HepG2 (cell line): ENCODE measurements around the gene DBN1. TPM values are rescaled to one million over a fixed set of nuclear protein-coding genes. Genes with fewer than 3 reads are reported as not detected.

Source experiments
- DDIT3 ChIP-seq: sonication (generic); formaldehyde crosslinking; IDR thresholded peaks from 2 replicates; pipeline ENCODE4 v1.4.0; 2020; ENCODE audit warnings: mild to moderate bottlenecking, missing genetic modification reagents
- GTF2F1 ChIP-seq: fragments of 150-350 bp; IDR thresholded peaks from 2 replicates; pipeline ENCODE4 v1.6.1; 2014; ENCODE audit warnings: low read length
- JUN ChIP-seq: sonication (generic); formaldehyde crosslinking; IDR thresholded peaks from 2 replicates; pipeline ENCODE4 v1.4.0; 2020; ENCODE audit warnings: mild to moderate bottlenecking, missing genetic modification reagents
- LCORL ChIP-seq, 2 experiments: fragments of 450-650 bp in 1 of 2; sonication (generic) in 1 of 2; formaldehyde crosslinking in 1 of 2; IDR thresholded peaks; 2 replicates each; pipeline versions ENCODE4 v1.5.0 to v1.6.1; 2017 to 2020; ENCODE audit warnings: antibody characterized with exemption in 1 of 2, missing genetic modification reagents in 1 of 2
- MBD4 ChIP-seq: IDR thresholded peaks from 2 replicates; pipeline ENCODE4 v1.6.1; 2012; ENCODE audit warnings: low read length, inconsistent platforms, borderline replicate concordance
- MXD4 ChIP-seq: IDR thresholded peaks from 2 replicates; pipeline ENCODE4 v1.6.1; 2016; ENCODE audit warnings: mild to moderate bottlenecking, missing biosample characterization, missing genetic modification reagents
- PCBP1 ChIP-seq: fragments of 200-400 bp; formaldehyde crosslinking; IDR thresholded peaks from 2 replicates; pipeline ENCODE4 v1.6.1; 2017; ENCODE audit warnings: mild to moderate bottlenecking, low read depth, low read length, borderline replicate concordance
- PHF21A ChIP-seq: sonication (generic); formaldehyde crosslinking; IDR thresholded peaks from 2 replicates; pipeline ENCODE4 v1.5.0; 2020; ENCODE audit warnings: mild to moderate bottlenecking, missing genetic modification reagents
- ZBTB10 ChIP-seq: sonication (generic); formaldehyde crosslinking; IDR thresholded peaks from 2 replicates; pipeline ENCODE4 v1.4.0; 2020; ENCODE audit warnings: missing genetic modification reagents, borderline replicate concordance
- ZFP41 ChIP-seq: sonication (generic); formaldehyde crosslinking; IDR thresholded peaks from 2 replicates; pipeline ENCODE4 v1.4.0; 2020; ENCODE audit warnings: mild to moderate bottlenecking, missing genetic modification reagents, borderline replicate concordance
- ZHX1 ChIP-seq: sonication (generic); formaldehyde crosslinking; IDR thresholded peaks from 2 replicates; pipeline ENCODE4 v1.8.1; 2022; ENCODE audit warnings: low read depth, mild to moderate bottlenecking, missing genetic modification reagents
- ZNF274 ChIP-seq: sonication (generic); formaldehyde crosslinking; IDR thresholded peaks from 2 replicates; pipeline ENCODE4 v1.5.1; 2020; ENCODE audit warnings: mild to moderate bottlenecking, missing genetic modification reagents
- ZNF276 ChIP-seq: sonication (generic); formaldehyde crosslinking; IDR thresholded peaks from 2 replicates; pipeline ENCODE4 v1.4.0; 2020; ENCODE audit warnings: mild to moderate bottlenecking, low read depth, missing genetic modification reagents
- ZNF281 ChIP-seq: sonication (generic); formaldehyde crosslinking; IDR thresholded peaks from 2 replicates; pipeline ENCODE4 v1.4.0; 2020; ENCODE audit warnings: missing genetic modification reagents, borderline replicate concordance
- ZNF44 ChIP-seq: sonication (generic); formaldehyde crosslinking; IDR thresholded peaks from 2 replicates; pipeline ENCODE4 v1.5.1; 2020; ENCODE audit warnings: mild to moderate bottlenecking, missing genetic modification reagents
- ZNF556 ChIP-seq: sonication (generic); formaldehyde crosslinking; IDR thresholded peaks from 2 replicates; pipeline ENCODE4 v1.4.0; 2020; ENCODE audit warnings: mild to moderate bottlenecking, missing genetic modification reagents, borderline replicate concordance
- ZNF709 ChIP-seq: sonication (generic); formaldehyde crosslinking; IDR thresholded peaks from 2 replicates; pipeline ENCODE4 v1.5.0; 2020; ENCODE audit warnings: mild to moderate bottlenecking, missing genetic modification reagents
- polyA plus RNA-seq, 8 experiments: library from polyadenylated mRNA; depleted of rRNA in 3 of 8; stranded (reverse) in 7 of 8; unstranded in 1 of 8; fragments of >200 nt; fragmentation: Illumina TruSeq in 4 of 8; extraction: Trizol in 4 of 8; gene quantifications; 2 replicates each; pipeline versions ENCODE4 v1.2.1 to v1.2.3, GENCODE V29; 2011 to 2016; ENCODE audit warnings: low read depth in 4 of 8, missing spikeins in 1 of 8, mixed read lengths in 1 of 8; ENCODE audit not compliant: insufficient read depth in 1 of 8
- total RNA-seq, 5 experiments: library from RNA; depleted of rRNA; stranded (reverse); fragments of >200 nt; fragmentation: Illumina TruSeq; extraction: Trizol; gene quantifications; 2 replicates each; pipeline ENCODE4 v1.2.3, GENCODE V29; 2016; ENCODE audit warnings: low read depth in 1 of 5

Gene DBN1
- total and polyA plus RNA-seq, 2 of the 13 experiments (the other 11 are each of a cell fraction or from before 2014, with no cell fraction given), result 27.0 to 37.3 TPM

- TF ChIP-seq MBD4 (no peak), GTF2F1 (no peak), ZNF274 (CRISPR knock-in tag) (no peak), ZNF709 (CRISPR knock-in tag) (no peak), ZFP41 (CRISPR knock-in tag) (no peak), ZHX1 (0 out of 2 replicates have a peak, but pooled peaks have one; percentile 27), ZBTB10 (CRISPR knock-in tag) (no peak), ZNF276 (CRISPR knock-in tag) (no peak), PCBP1 (no peak), ZNF44 (0 out of 2 replicates have a peak, but pooled peaks have one; percentile 56), JUN (CRISPR knock-in tag) (no peak), ZNF281 (peak; percentile 30; the same call in 1 of the 2 replicates), LCORL (IDR thresholded peaks at IDR 0.05) (no peak), LCORL (CRISPR knock-in tag; IDR thresholded peaks at IDR 0.05) (peak; percentile 67; the same call in 1 of the 2 replicates), MXD4 (CRISPR knock-in tag) (no peak), ZNF556 (CRISPR knock-in tag) (no peak), DDIT3 (CRISPR knock-in tag) (no peak), PHF21A (CRISPR knock-in tag) (peak; percentile 78)
These were observed 64.2 kb downstream of the DBN1 start, which contains the start of gene F12 (continued) for GRCh38 chr5:177409043-177409801.
